Measurements from ENCODE around the gene ISYNA1. TPM values are rescaled to one million over a fixed set of nuclear protein-coding genes. Genes with fewer than 3 reads are reported as not detected.

Gene ISYNA1
- total and polyA plus RNA-seq, 2 of the 8 experiments (the other 6 are each of a cell fraction or from before 2014, with no cell fraction given): 207 to 264 TPM

DNA sequence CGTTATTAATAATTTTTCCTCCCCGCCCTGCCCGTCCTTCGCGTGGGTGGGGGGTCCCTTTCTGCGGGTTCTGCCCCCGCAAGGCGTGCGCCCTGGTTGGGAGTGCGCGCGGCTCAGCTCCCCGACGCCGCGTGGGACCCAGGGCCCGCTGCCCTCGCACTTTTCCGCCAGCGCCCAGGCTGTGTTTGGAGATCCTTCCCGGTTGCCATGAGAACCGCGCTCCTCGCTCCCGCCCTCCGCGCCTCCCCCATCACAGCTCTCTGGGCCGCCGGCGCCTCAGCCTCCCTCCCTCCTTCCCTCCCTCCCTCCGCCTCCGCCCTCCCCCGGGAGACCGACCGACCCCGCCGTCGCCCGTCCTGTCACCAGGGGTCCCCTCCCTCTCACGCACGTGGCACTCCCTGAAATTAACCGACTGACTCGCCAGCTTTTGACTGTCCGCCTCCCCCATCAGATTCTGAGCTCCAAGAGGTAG, 21.1 kb downstream of the ISYNA1 start:
- Histone ChIP-seq H2BK20ac (ENCODE audit: low read length) (no peak overlapping the region), H3K27me3 (replicated peaks in 1 of 4; ENCODE audit: control insufficient read depth in 3 of 4, extremely low read depth in 1 of 4, insufficient read depth in 3 of 4, low read length in 3 of 4) (peaks cover 5 to 29% (median 23%) of the 10 kb centered on the region in 4 experiments), H3K23ac (ENCODE audit: insufficient read length) (no peak overlapping the region), H3K9ac (replicated peaks in 1 of 4; ENCODE audit: extremely low read depth in 1 of 4, low read depth in 3 of 4, low read length in 3 of 4) (peak overlapping the region in 3 of 4 experiments; percentile 30 to 69 (median 65); a peak in 3 of 7 replicates), H3K4me2 (ENCODE audit: insufficient read depth in 1 of 2, low read depth in 2 of 2, low read length in 2 of 2) (peak overlapping the region; percentile 70 to 88), H2AFZ (ENCODE audit: low read length) (no peak overlapping the region), H2BK12ac (ENCODE audit: low read depth, low read length) (peak overlapping the region; percentile 84; the same call in 1 of the 2 replicates), H2AK5ac (ENCODE audit: low read depth, low read length) (no peak overlapping the region; the same call in 1 of the 2 replicates), H3K4ac (replicated peaks; ENCODE audit: insufficient read length, low read depth, low read length) (peak overlapping the region; percentile 77), H3K36me3 (ENCODE audit: control insufficient read depth in 2 of 4, insufficient read depth in 4 of 4, low read length in 3 of 4) (no peaks in the 10 kb centered on the region), H2BK120ac (replicated peaks; ENCODE audit: low read depth, low read length) (no peak overlapping the region), H3K56ac (replicated peaks; ENCODE audit: insufficient read length, low read depth, low read length) (peak overlapping the region; percentile 9), H3K23me2 (ENCODE audit: low read depth, low read length) (peaks cover 19% of the 10 kb centered on the region; the same call in 1 of the 2 replicates), H4K5ac (ENCODE audit: insufficient read length, low read depth, low read length) (peak overlapping the region; percentile 29), H3K4me3 (ENCODE audit: extremely low read depth in 1 of 4, insufficient read depth in 2 of 4, low read depth in 3 of 4, low read length in 4 of 4) (peak overlapping the region; percentile 28 to 63 (median 40)), H4K20me1 (replicated peaks in 1 of 2; ENCODE audit: control insufficient read depth in 1 of 2, insufficient read depth in 2 of 2, low read length in 2 of 2) (peaks cover 0 to 4% of the 10 kb centered on the region in 2 experiments), H3K9me3 (ENCODE audit: insufficient read depth in 2 of 2, low read depth in 1 of 2, low read length in 1 of 2) (no peaks in the 10 kb centered on the region), H4K8ac (ENCODE audit: extremely low read depth, insufficient read depth, low read length) (0 out of 2 replicates have a peak overlapping the region, but pooled peaks have one; percentile 45), H3K79me2 (ENCODE audit: control insufficient read depth in 1 of 2, insufficient read depth in 2 of 2, low read length in 2 of 2) (no peaks in the 10 kb centered on the region), H3K27ac (ENCODE audit: low read depth, low read length) (peak overlapping the region; percentile 44), H3K79me1 (ENCODE audit: low read depth, low read length) (no peaks in the 10 kb centered on the region), H2BK15ac (ENCODE audit: low read length) (peak overlapping the region; percentile 24; the same call in 1 of the 2 replicates), H2BK5ac (ENCODE audit: low read depth, low read length) (peak overlapping the region; percentile 72), H4K91ac (replicated peaks; ENCODE audit: insufficient read length, low read length) (peak overlapping the region; percentile 83), H3K18ac (ENCODE audit: extremely low read depth, low read length) (peak overlapping the region; percentile 81), H3K14ac (ENCODE audit: insufficient read length) (no peak overlapping the region), H3K4me1 (replicated peaks in 1 of 4; ENCODE audit: control insufficient read depth in 3 of 4, insufficient read depth in 4 of 4, low read length in 3 of 4) (peaks cover 0 to 27% (median 21%) of the 10 kb centered on the region in 4 experiments; a peak in 6 of 7 replicates)
- DNase-seq (ENCODE audit: low read depth in 1 of 2, low spot score in 2 of 2): peak in 1 of 2 experiments; percentile 86
- POLR2A ChIA-PET (ENCODE audit: partially characterized antibody): interaction anchor here (0.7 to 6.8 kb wide), 17 partner anchors 9 to 136 kb away, joined by 3 to 72 read pairs (median 3); partner anchors contain the start of genes JUND, LSM4 and PGPEP1
- WGBS, 2 experiments (ENCODE audit: extremely low coverage in 1 of 2, insufficient coverage in 1 of 2, insufficient read length in 1 of 2, insufficient replicate concordance in 2 of 2, low coverage in 1 of 2, low lambda C conversion rate in 2 of 2, missing lambda C conversion rate in 1 of 2): 1% methylated on average over 17 of the region's 44 CpGs; no CpG with 5 or more reads in 1 of the 2 experiments
- FAIRE-seq: no peak
- CTCF ChIA-PET (ENCODE audit: partially characterized antibody): interaction anchor here (0.6 to 11.0 kb wide), 10 partner anchors 23 to 383 kb away, joined by 3 to 177 read pairs (median 4); partner anchors contain the start of genes GDF15 and JUND
- TF ChIP-seq GTF2F1 (IDR thresholded peaks at IDR 0.05; ENCODE audit: borderline replicate concordance, low read depth, low read length) (no peak), TAF7 (optimal IDR thresholded peaks at IDR 0.05; ENCODE audit: borderline replicate concordance, low read depth, low read length) (no peak), ASH2L (IDR thresholded peaks at IDR 0.05; ENCODE audit: low read length) (peak; percentile 27), POU5F1 (IDR thresholded peaks at IDR 0.05; ENCODE audit: low read depth, low read length) (no peak), EP300 (IDR thresholded peaks at IDR 0.05; ENCODE audit: borderline replicate concordance in 1 of 2, low read depth in 2 of 2, low read length in 2 of 2) (peak in 1 of 2 experiments; percentile 4; a peak in 1 of 3 replicates), PHF8 (conservative IDR thresholded peaks at IDR 0.05; ENCODE audit: low read depth, low read length) (no peak), YY1 (IDR thresholded peaks at IDR 0.05; ENCODE audit: low read depth, low read length) (no peak), SRF (IDR thresholded peaks at IDR 0.05; ENCODE audit: low read depth, low read length) (no peak), CBX8 (IDR thresholded peaks at IDR 0.05; ENCODE audit: borderline replicate concordance, low read depth, low read length) (no peak), RBBP5 (IDR thresholded peaks at IDR 0.05; ENCODE audit: borderline replicate concordance, low read depth, low read length) (no peak; the same call in 1 of the 2 replicates)
- TF ChIP-seq, protein P1, sequence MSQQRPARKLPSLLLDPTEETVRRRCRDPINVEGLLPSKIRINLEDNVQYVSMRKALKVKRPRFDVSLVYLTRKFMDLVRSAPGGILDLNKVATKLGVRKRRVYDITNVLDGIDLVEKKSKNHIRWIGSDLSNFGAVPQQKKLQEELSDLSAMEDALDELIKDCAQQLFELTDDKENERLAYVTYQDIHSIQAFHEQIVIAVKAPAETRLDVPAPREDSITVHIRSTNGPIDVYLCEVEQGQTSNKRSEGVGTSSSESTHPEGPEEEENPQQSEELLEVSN (IDR thresholded peaks at IDR 0.05): no peak
